Measurements from ENCODE around the gene OR4S2. TPM values are rescaled to one million over a fixed set of nuclear protein-coding genes. Genes with fewer than 3 reads are reported as not detected.

OR4S2 gene
- total RNA-seq, result not detected

DNA sequence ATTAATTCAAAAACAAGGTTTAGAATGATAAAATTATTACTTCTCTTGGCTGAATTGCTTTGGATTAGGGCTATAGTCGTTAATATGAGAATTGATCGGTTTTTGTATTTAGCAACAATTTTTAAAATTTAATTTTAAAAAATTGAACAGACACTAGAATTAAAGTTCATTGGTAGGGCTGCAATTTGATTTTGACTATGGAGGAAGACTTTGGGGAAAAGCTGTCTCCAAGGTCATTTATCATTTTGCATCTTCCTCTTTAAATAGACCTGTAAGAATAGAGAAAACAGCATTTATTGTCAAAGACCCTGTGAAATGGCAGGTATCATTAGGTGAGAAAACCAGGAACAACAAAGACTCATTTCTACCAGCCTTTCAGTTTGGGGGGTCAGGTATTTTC is at the start of gene OR4S2:
TSS of gene OR4S2 (plus strand) at position 301 of the 400 bp plus-strand sequence. CDS start 2,577 bp downstream, outside the sequence.
- TF ChIP-seq, protein P1, sequence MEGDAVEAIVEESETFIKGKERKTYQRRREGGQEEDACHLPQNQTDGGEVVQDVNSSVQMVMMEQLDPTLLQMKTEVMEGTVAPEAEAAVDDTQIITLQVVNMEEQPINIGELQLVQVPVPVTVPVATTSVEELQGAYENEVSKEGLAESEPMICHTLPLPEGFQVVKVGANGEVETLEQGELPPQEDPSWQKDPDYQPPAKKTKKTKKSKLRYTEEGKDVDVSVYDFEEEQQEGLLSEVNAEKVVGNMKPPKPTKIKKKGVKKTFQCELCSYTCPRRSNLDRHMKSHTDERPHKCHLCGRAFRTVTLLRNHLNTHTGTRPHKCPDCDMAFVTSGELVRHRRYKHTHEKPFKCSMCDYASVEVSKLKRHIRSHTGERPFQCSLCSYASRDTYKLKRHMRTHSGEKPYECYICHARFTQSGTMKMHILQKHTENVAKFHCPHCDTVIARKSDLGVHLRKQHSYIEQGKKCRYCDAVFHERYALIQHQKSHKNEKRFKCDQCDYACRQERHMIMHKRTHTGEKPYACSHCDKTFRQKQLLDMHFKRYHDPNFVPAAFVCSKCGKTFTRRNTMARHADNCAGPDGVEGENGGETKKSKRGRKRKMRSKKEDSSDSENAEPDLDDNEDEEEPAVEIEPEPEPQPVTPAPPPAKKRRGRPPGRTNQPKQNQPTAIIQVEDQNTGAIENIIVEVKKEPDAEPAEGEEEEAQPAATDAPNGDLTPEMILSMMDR (IDR thresholded peaks at IDR 0.05; ENCODE audit: low read depth), result no peak

GRCh38 chr11:55607545-55607944 is 40.6 kb upstream of the OR4S2 start, which contains the start of gene OR4C11:
OR4C11 (minus strand) TSS chr11:55607645; CDS start chr11:55604373, 3,272 bp downstream.
- TF ChIP-seq, protein P1 (IDR thresholded peaks at IDR 0.05; ENCODE audit: low read depth), result no peak

GRCh38 chr11:55624531-55624930 is 23.6 kb upstream of the OR4S2 start:
- TF ChIP-seq, protein P1 (IDR thresholded peaks at IDR 0.05; ENCODE audit: low read depth), result no peak

DNA sequence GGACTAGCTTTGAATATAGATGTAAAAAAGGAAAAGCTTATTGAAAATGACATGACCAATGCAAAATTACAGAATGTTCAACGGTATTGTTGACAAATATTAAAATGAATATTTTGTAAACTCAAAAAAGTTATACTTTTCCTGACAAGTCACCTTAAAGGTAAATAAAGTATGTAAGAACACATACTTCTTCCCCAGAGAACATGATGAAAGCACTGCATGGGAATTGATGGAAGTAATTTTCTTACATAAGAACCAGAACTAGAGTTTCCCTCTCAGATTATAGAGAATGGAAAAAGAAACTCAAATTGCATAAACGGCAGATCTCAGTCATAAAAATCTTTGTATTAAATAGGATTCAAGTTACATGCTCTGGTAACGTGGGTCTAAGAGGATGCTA is 13.3 kb upstream of the OR4S2 start, which contains the start of gene OR4P4:
TSS of gene OR4P4 (plus strand) at position 301 of the 400 bp plus-strand sequence.
- TF ChIP-seq, protein P1 (IDR thresholded peaks at IDR 0.05; ENCODE audit: low read depth), result no peak

DNA sequence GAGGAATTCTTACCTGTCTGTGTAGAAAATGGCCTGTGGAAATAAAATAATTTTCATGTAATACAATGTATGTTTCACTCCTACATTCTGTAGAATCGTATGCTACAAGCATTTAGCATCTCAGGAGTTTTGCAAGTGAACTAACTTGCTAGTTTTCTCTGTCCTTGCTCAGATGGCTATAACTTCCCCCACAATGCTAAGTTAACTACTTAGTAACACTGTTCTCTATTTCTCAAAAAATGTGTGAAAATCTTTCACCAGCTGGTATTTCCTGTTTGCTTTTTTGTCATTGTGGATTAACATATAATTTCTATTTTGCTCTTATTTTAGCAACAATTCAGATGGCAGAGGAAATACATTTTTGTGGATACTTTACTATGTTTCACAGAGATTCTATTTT is 4.4 kb downstream of the OR4S2 start:
- TF ChIP-seq, protein P1 (IDR thresholded peaks at IDR 0.05; ENCODE audit: low read depth), result no peak

DNA sequence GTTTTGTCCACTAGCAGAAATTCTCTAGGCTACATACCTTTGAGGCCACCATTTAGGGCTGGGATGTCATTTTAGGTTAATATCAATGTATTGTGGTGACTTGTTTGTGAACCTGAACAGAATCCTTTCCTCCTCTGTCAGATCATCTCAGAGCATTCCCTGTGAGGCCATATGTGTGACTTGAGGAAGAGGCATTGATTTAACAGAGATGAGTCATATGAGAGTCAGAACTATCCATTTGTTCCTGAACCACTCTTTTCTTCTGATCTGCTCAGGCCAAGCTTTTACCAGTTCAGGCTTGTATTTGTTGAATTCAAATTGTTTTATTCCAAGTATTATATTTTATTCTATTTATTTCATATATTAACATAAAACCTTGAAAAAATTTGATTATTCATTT is 7.0 kb downstream of the OR4S2 start:
- TF ChIP-seq, protein P1 (IDR thresholded peaks at IDR 0.05; ENCODE audit: low read depth), result no peak

GRCh38 chr11:55658031-55658573 is 10.0 kb downstream of the OR4S2 start:
- TF ChIP-seq, protein P1 (IDR thresholded peaks at IDR 0.05; ENCODE audit: low read depth), result no peak

All from subcutaneous adipose tissue (tissue), 4 donors.